ENCODE results near the gene DGKI. TPM values are rescaled to one million over a fixed set of nuclear protein-coding genes. Genes with fewer than 3 reads are reported as not detected.

DGKI gene
- total RNA-seq, 2 donors from 2014 or later, result 0.04 to 0.64 TPM

DNA sequence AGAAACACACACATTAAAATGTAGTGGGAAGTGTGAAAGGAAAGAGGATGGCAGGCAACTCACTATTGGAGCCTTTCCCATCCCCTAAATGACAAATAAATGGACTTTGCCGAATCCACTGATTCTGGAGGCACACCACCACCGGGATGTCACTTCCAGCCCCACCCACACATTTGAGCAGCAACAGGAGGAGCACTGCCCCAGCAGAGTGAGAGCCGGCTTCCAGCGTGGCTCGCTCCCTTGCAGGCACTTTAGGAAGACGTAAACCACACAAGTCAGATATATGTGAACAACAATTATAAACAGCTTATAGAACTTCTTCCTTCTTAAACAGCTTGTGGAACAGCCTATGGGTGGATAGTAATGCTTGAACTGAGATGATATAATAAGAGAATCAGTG is 191.0 kb downstream of the DGKI start:
- Mint-ChIP-seq H3K4me1 (peaks cover 12% of the 10 kb centered on the region), H3K36me3 (ENCODE audit: low read depth) (no peaks in the 10 kb centered on the region), H3K27me3 (ENCODE audit: insufficient read depth) (no peaks in the 10 kb centered on the region), H3K9me3 (no peaks in the 10 kb centered on the region), H3K4me3 (no peak overlapping the region), H3K27ac (no peak overlapping the region)
- H3K9me3 ChIP-seq (ENCODE audit: control insufficient read depth, low read length), result no peaks in the 10 kb centered on the region
- no peaks in the 10 kb centered on the region for H3K36me3 ChIP-seq (ENCODE audit: control insufficient read depth, insufficient read depth, low read length)
- no peak overlapping the region for H3K27ac ChIP-seq (ENCODE audit: low read depth, low read length)
- 80% methylated on average over 6 of the region's 6 CpGs; no CpG with 5 or more reads in 1 of the 2 experiments for WGBS, 2 experiments (ENCODE audit: insufficient coverage in 1 of 2, insufficient read length in 1 of 2)
- H3K4me1 ChIP-seq (ENCODE audit: control insufficient read depth, insufficient read depth, low read length), result no peaks in the 10 kb centered on the region
- no peak overlapping the region for H3K4me3 ChIP-seq (ENCODE audit: low read length)
- no peak for DNase-seq
- no peaks in the 10 kb centered on the region for H3K27me3 ChIP-seq (ENCODE audit: control insufficient read depth, insufficient read depth, low read length, poor library complexity, severe bottlenecking)
- no peak overlapping the region for H3K9ac ChIP-seq (ENCODE audit: extremely low read depth, low read length, poor library complexity, severe bottlenecking)
- TF ChIP-seq, protein P1, sequence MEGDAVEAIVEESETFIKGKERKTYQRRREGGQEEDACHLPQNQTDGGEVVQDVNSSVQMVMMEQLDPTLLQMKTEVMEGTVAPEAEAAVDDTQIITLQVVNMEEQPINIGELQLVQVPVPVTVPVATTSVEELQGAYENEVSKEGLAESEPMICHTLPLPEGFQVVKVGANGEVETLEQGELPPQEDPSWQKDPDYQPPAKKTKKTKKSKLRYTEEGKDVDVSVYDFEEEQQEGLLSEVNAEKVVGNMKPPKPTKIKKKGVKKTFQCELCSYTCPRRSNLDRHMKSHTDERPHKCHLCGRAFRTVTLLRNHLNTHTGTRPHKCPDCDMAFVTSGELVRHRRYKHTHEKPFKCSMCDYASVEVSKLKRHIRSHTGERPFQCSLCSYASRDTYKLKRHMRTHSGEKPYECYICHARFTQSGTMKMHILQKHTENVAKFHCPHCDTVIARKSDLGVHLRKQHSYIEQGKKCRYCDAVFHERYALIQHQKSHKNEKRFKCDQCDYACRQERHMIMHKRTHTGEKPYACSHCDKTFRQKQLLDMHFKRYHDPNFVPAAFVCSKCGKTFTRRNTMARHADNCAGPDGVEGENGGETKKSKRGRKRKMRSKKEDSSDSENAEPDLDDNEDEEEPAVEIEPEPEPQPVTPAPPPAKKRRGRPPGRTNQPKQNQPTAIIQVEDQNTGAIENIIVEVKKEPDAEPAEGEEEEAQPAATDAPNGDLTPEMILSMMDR (conservative IDR thresholded peaks at IDR 0.05), result no peak

DNA sequence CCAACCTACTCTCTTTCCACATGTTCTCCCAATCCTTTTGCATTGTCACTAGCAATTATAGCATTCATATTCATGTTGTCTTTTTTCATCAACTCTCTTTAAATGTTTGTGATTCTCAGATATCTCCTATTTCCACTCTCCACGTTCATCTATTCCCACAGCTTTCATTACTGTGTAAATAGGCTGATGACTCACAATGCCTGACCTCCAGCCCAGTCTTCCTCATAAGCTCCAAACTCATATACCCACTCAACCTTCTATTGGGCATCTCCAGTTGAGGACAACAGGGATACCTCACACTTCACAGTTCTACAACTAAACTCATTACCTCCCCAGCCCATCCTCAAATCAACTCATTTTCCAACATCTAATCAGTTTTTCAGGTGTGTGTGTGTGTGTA is 194.1 kb downstream of the DGKI start:
- H3K4me1 Mint-ChIP-seq, result peaks cover 6% of the 10 kb centered on the region
- no peak overlapping the region for H3K4me3 Mint-ChIP-seq

DNA sequence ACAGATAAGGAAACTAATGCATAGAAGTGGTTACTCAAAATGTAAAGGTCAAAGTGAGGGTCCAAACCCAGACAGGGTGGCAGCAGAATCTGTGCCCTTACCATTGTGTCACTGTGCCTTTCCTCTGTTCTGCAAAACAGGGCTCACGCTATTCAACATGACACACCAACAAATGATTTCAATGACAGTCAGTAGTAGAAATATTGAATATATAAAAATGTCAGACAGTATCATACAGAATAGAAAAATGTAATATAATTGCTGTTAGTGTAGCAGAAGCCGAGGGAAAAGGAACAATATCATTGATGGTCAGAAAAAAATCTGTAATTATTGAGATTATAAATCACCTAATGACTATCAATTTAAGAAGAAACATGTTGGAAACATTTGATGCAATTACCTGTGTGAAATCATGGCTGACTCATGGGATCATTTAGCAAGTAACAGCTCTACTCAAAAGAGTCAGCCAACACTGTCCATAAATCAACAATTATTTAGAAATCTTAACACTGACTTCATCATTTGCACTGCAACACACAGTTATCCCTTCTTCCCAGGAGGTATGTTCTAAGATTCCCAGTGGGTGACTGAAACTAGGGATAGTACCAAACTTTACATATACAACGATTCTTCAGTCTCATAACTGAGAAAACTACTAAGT is 198.7 kb downstream of the DGKI start:
- Mint-ChIP-seq H3K9me3 (no peaks in the 10 kb centered on the region), H3K4me1 (peaks cover 1% of the 10 kb centered on the region), H3K4me3 (no peak overlapping the region), H3K36me3 (ENCODE audit: low read depth) (no peaks in the 10 kb centered on the region), H3K27me3 (ENCODE audit: insufficient read depth) (peaks cover 4% of the 10 kb centered on the region), H3K27ac (no peak overlapping the region)
- Histone ChIP-seq H3K9me3 (ENCODE audit: control insufficient read depth, low read length) (no peaks in the 10 kb centered on the region), H3K27ac (ENCODE audit: low read depth, low read length) (no peak overlapping the region), H3K36me3 (ENCODE audit: control insufficient read depth, insufficient read depth, low read length) (no peaks in the 10 kb centered on the region), H3K4me1 (ENCODE audit: control insufficient read depth, insufficient read depth, low read length) (no peaks in the 10 kb centered on the region), H3K27me3 (ENCODE audit: control insufficient read depth, insufficient read depth, low read length, poor library complexity, severe bottlenecking) (no peaks in the 10 kb centered on the region), H3K4me3 (ENCODE audit: low read length) (no peak overlapping the region), H3K9ac (ENCODE audit: extremely low read depth, low read length, poor library complexity, severe bottlenecking) (no peak overlapping the region)
- WGBS, 2 experiments (ENCODE audit: insufficient coverage in 1 of 2, insufficient read length in 1 of 2), result 96% methylated on average over 2 of the region's 3 CpGs; no CpG with 5 or more reads in 1 of the 2 experiments
- no peak for DNase-seq
- TF ChIP-seq, protein P1 (conservative IDR thresholded peaks at IDR 0.05), result no peak

More for the DNA sequence above, 194.1 kb downstream of the DGKI start:
- H3K36me3 Mint-ChIP-seq (ENCODE audit: low read depth), result no peaks in the 10 kb centered on the region
- WGBS, 2 experiments (ENCODE audit: insufficient coverage in 1 of 2, insufficient read length in 1 of 2), result 79 to 100% methylated on average over 1 of the region's 1 CpG
- no peaks in the 10 kb centered on the region for H3K4me1 ChIP-seq (ENCODE audit: control insufficient read depth, insufficient read depth, low read length)
- no peaks in the 10 kb centered on the region for H3K9me3 ChIP-seq (ENCODE audit: control insufficient read depth, low read length)
- no peaks in the 10 kb centered on the region for H3K36me3 ChIP-seq (ENCODE audit: control insufficient read depth, insufficient read depth, low read length)
- H3K27me3 Mint-ChIP-seq (ENCODE audit: insufficient read depth), result no peaks in the 10 kb centered on the region
- H3K27ac Mint-ChIP-seq, result no peak overlapping the region
- H3K9me3 Mint-ChIP-seq, result no peaks in the 10 kb centered on the region
- TF ChIP-seq, protein P1 (conservative IDR thresholded peaks at IDR 0.05), result no peak
- H3K27ac ChIP-seq (ENCODE audit: low read depth, low read length), result no peak overlapping the region
- no peaks in the 10 kb centered on the region for H3K27me3 ChIP-seq (ENCODE audit: control insufficient read depth, insufficient read depth, low read length, poor library complexity, severe bottlenecking)
- H3K4me3 ChIP-seq (ENCODE audit: low read length), result no peak overlapping the region
- H3K9ac ChIP-seq (ENCODE audit: extremely low read depth, low read length, poor library complexity, severe bottlenecking), result no peak overlapping the region
- no peak for DNase-seq
